Measurements from ENCODE around the gene SRF.

The SRF gene

DNA sequence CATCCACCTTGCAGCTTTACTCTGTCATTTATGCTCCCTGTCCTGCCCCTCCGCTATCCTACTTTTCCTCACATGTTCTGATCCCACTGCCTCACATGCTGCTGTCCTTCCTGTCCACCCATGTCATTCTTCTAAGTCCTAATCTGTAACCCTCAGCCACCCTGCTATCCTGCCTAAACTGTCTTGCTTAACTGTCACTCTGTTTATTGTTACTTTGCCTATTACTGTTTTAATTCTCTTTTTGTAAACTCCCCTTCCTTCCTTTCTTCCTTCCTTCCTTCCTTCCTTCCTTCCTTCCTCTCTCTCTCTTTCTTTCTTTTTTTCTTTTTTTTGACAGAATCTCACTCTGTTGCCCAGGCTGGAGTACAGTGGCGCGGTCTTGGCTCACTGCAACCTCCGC lies 12.4 kb downstream of the SRF start:
- DNase-seq (ENCODE audit: low read depth in 2 of 2) = no peak

DNA sequence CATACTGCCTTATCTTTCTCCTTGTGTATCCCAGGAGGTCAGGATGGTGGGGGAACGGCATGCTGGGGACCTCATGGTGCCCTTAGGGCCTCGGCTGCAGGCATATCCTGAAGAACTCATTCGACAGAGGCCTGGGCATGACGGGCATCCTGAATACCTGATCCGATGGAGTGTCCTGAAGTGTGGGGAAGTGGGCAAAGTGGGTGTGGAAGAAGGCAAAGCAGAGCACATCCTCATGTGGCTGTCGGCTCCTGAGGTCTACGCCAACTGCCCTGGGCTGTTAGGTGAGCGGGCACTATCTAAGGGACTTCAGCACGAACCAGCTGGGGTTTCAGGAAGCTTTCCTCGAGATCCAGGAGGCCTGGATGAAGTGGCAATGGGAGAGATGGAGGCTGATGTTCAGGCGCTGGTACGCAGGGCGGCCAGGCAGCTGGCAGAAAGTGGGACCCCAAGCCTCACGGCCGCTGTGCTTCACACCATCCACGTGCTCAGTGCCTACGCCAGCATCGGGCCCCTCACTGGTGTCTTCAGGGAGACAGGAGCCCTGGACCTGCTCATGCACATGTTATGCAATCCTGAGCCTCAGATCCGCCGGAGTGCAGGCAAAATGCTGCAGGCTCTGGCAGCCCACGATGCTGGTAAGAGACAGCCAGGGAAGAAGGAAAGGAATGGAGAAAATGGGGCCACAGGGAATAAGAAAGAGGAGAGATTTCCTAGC lies 13.4 kb downstream of the SRF start:
- no peak for DNase-seq (ENCODE audit: low read depth in 2 of 2)

DNA sequence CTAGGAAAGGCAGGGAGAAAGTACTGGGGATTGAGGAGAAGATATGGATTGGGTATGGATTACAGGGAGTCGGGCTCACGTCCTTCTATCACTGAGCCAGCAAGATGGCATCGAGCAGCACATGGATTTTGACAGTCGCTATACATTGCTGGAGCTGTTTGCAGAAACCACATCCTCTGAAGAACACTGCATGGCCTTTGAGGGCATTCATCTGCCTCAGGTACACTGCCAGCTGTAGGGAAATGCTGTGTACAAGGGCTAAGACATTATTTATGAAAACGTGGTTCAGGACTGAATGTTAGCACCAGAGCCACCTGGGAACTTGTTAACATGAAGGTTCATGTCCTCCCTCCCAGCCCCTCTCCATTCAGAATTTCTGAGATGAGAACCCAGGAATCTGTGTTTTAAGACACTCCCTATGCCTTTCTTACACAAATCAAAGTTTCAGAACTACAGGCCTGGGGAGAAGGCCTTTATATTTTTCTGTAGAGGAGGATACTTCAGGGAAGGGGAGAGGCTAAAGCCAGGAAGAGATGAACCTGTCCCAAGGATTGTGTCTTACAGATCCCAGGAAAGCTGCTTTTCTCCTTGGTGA lies 14.4 kb downstream of the SRF start:
- no peak for DNase-seq (ENCODE audit: low read depth in 2 of 2)

DNA sequence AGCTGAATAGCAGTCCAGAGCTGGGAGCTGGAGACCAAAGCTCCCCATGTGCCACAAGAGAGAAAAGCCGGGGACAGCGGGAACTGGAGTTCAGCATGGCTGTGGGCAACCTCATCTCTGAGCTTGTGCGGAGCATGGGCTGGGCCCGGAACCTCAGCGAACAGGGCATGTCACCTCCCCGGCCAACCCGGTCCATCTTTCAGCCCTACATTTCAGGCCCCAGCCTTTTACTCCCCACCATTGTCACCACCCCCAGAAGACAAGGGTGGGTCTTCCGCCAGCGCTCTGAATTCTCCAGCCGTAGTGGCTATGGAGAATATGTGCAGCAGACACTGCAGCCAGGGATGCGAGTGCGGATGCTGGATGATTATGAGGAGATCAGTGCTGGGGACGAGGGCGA lies 14.9 kb downstream of the SRF start:
- no peak for DNase-seq (ENCODE audit: low read depth in 2 of 2)

DNA sequence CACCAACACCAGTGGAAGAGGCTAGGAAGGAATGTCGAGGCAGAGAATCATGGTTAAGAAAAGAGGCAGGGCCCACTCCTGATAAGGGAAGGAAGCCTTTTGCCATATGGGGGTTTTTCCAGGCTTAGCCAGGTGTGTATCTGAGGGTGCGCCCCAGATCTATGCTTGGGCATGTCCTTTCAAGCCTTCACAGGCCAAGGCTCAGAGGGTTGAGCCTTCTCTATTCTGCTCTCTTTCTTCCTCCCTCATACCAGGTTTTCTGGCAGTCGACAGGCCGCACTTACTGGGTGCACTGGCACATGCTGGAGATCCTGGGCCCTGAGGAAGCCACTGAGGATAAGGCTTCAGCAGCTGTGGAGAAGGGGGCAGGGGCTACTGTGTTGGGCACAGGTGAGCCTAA lies 15.6 kb downstream of the SRF start:
- DNase-seq (ENCODE audit: low read depth in 2 of 2) = no peak

DNA sequence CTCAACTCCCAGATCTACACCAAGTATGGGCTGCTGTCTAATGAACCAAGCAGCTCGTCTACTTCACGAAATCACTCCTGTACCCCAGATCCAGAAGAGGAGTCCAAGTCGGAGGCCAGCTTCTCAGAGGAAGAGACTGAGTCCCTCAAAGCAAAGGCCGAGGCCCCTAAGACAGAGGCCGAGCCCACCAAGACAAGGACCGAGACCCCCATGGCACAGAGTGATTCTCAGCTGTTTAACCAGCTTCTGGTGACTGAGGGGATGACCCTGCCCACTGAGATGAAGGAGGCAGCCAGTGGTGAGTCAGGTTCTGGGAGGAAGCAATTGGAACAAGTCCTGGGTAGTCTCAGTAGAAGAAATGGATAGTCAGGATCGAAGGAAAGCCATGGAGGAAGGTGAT lies 16.8 kb downstream of the SRF start:
- DNase-seq (ENCODE audit: low read depth in 2 of 2) = no peak

DNA sequence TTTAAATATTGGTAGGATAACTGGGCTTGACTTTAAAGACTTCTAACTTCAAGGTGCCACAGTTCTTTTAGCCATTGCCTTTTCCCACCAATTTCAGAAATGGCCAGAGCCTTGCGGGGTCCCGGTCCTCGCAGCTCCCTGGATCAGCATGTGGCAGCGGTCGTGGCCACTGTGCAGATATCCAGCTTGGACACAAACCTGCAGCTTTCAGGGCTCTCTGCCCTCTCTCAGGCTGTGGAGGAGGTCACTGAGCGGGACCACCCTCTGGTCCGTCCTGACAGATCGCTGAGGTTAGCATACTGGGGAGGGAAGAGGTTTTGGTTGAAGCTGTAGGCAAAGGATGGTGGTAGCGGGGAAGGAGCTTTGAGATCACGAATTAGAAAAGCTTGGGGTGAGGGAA lies 17.4 kb downstream of the SRF start:
- no peak for DNase-seq (ENCODE audit: low read depth in 2 of 2)

DNA sequence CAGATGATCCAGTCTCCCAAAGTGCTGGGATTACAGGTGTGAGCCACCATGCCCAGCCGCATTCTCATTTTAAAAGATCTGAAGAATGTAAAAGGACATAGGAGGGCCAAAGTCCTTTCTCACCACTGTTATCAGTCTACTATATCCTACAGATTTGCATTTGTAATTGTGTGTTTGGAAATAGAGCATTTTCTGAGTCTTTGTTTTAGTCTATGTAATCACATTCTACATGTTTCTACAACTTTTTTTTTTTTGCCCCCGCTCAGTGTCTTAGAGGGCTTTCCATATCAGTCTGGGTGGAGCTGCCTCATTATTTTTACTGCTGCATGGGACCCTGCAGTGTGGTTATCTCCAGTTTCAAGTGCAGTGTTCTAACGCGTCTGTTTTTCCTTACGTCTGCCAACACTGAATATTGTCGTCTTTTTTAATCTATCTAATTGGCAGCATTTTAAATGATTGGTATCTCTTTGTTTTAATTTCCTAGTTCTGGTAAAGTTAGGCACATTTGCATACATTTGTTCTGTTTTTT lies 18.8 kb downstream of the SRF start:
- no peak for DNase-seq (ENCODE audit: low read depth in 2 of 2)

DNA sequence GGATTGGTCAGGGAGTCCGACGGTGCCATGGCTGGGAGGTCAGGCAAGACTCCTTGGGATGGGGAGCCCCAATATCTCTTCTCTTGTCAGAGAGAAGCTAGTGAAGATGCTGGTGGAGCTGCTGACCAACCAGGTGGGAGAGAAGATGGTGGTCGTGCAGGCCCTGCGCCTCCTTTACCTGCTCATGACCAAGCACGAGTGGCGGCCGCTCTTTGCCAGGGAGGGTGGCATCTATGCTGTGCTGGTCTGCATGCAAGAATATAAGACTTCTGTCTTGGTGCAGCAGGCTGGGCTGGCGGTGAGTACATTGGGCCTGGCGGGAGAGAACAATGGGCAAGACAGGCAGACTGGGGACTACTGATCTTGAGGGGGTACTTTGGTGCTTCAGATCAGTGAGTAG lies 21.8 kb downstream of the SRF start:
- DNase-seq (ENCODE audit: low read depth in 2 of 2) = no peak

DNA sequence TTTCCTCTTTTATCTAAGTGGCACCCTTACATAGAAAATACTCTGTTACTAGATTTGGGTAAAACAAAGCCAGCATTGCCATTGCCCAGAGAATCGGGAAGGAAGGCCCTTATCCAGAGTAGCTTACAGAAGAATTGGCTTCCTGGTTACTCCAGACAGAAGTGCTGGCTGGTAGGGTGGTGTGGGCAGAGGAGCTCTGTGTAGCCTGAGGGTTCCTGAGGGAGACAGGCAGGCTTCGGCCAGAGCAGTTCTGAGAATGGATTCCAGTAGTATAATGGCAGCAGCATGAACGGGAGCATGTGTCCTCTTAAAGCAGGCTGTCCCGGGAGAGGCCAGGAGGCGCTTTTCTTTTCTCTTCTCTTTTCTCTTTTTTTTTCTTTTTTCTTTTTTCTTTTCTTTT lies 22.9 kb downstream of the SRF start:
- DNase-seq (ENCODE audit: low read depth in 2 of 2) = no peak

DNA sequence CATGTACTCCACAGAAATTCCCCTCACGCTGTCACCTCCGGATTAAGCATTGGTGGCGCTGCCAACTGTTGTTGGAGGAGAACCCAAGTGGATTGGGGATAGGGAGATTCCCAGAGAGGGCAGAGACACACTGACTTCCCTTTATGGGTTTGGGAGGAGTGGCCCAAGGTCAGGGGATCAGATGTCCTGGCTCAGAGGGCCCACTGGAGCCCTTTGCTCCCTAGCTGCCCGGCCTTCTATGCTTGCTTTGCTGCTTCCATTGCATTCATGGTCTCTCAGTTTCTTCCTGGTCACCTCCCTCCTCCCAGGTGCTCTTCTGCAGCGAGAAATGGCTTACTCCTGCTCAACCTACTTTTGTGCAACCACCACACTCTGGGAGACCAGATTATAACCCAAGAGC lies 25.3 kb downstream of the SRF start:
- no peak for DNase-seq (ENCODE audit: low read depth in 2 of 2)

DNA sequence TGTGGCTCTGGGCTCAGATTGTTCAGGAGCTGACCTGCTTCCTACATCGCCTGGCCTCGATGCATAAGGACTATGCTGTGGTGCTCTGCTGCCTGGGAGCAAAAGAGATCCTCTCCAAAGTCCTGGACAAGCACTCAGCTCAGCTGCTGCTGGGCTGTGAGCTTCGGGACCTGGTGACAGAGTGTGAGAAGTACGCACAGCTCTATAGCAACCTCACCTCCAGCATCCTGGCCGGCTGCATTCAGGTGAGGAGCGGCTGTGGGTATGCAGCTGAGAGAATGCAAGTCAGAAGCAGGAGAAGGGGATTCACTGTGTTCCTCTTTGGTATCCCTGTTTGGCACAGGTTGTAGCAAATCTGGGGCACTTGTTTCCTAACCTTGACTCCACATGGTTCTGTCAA lies 28.8 kb downstream of the SRF start:
- DNase-seq (ENCODE audit: low read depth in 2 of 2) = no peak

DNA sequence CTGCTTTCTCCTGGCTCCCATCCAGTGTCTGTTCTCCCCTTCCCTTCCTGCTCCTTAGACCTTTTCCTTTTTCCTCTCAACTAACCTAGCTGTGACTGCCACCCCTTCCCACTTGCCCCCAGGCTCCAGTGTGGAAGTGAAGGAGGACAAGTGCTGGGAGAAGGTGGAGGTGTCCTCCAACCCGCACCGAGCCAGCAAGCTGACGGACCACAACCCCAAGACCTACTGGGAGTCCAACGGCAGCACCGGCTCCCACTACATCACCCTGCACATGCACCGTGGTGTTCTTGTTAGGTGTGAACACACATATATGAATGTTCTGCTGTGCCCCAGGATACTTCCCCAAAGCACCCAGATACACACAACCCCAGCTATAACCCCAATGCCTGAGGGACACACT lies 29.5 kb downstream of the SRF start:
- DNase-seq (ENCODE audit: low read depth in 2 of 2) = no peak

DNA sequence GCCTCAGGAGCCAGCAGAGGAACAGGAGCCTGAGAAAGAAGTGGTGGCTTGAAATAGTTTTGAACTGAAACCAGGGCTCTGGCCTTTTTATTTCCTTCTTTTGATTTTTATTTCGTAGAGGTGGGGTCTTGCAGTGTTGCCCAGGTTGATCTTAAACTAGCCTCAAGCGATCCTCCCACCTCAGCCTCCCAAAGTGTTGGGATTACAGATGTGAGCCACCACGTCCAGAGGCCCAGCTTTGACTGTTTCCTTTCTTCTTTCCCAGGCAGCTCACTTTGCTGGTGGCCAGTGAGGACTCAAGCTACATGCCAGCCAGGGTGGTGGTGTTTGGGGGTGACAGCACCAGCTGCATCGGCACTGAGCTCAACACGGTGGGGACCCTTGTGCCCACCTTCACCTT lies 31.4 kb downstream of the SRF start:
- no peak for DNase-seq (ENCODE audit: low read depth in 2 of 2)

DNA sequence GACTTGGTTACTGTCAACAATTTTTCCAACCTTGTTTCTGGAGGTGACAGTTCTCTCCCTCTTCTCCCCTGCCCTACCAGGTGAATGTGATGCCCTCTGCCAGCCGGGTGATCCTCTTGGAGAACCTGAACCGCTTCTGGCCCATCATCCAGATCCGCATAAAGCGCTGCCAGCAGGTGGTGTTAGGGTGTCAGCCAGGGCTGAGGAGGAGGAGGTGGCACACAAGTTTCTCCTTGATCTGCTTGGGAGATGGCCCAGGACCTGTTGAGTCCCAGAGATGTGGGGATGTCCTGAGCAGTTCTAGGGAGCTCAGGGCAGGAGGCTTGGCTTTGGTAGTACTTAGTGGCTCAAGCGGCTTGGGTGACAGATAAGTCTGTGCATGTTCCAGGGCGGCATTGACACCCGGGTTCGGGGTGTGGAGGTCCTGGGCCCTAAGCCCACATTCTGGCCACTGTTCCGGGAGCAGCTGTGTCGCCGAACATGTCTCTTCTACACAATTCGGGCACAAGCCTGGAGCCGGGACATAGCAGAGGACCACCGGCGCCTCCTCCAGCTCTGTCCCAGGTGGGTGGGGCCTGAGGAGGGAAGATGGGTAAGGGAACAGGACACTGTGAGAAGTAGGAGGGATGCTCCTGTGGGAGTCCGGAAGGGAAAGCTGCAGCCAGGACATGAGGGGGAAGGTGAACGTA lies 32.1 kb downstream of the SRF start:
- DNase-seq (ENCODE audit: low read depth in 2 of 2) = no peak

DNA sequence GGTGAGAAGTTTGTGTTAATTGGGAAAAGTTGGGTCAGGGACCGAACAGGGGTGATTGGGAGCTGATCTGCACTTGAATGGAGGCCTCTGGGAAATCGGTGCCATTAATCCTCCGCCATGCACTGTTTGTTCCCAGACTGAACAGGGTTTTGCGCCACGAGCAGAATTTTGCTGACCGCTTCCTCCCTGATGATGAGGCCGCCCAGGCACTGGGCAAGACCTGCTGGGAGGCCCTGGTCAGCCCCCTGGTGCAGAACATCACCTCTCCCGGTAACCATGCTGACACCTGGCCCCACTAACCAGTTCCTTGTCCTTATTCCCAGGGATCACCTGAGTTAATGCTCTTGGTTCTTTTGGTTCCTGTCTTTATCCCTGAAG lies 32.6 kb downstream of the SRF start:
- no peak for DNase-seq (ENCODE audit: low read depth in 2 of 2)

DNA sequence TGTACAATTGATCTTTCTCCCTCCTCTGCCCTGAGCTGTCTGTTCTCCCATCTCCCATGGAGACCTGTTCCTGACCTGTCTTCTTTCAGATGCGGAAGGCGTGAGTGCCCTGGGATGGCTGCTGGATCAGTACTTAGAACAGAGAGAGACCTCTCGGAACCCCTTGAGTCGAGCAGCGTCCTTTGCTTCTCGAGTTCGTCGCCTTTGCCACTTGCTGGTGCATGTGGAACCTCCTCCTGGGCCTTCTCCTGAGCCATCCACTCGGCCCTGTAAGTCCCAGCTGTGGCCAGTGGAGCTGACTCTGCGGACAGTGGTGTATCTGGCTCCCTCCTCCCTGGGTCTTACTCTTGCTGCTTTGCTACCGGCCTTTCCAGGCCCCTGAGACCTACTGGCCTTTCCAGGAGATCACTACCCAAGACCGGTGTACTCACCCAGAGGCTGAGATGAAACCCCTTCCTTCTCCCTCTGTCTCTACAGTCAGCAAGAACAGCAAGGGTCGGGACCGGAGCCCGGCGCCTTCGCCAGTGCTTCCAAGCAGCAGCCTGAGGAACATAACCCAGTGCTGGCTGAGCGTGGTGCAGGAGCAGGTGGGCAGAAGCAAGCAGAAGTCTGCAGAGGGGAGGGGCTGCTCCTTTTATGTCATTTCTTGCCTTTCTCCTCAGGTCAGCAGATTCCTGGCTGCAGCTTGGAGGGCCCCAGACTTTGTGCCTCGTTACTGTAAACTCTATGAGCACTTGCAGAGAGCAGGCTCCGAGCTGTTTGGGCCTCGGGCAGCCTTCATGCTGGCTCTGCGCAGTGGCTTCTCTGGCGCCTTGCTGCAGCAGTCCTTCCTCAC lies 33.4 kb downstream of the SRF start:
- no peak for DNase-seq (ENCODE audit: low read depth in 2 of 2)

DNA sequence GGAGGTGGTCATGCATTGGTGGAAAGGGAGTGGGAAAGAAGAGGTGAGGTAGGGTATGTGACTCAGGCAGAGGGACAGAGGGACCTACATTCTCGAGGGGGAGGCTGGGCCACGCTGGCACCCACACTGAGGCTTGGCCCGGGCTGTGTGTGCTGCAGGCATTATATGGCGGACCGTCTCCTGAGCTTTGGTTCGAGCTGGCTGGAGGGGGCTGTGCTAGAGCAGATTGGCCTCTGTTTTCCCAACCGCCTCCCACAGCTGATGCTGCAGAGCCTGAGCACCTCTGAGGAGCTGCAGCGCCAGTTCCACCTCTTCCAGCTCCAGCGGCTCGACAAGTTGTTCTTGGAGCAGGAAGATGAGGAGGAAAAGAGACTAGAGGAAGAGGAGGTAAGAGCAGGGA lies 34.8 kb downstream of the SRF start:
- DNase-seq (ENCODE audit: low read depth in 2 of 2) = no peak

DNA sequence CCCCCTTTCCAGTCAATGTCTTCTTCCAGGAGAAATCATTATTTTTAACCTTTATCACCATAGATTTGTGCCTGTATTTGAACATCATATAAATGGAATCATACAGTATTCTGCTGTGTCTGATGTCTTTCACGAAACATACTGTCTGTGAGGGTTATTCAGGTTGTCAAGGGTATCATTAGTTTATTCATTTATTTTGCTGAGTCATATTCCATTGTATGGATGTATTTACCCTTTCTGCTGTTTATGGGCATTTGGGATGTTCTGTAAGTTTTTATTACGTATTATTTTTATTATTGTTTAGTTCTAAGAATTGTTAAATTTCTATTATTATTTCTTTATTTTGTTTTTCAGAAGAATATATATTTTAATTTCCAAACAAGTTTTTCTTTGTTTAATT lies 36.2 kb downstream of the SRF start:
- no peak for DNase-seq (ENCODE audit: low read depth in 2 of 2)

DNA sequence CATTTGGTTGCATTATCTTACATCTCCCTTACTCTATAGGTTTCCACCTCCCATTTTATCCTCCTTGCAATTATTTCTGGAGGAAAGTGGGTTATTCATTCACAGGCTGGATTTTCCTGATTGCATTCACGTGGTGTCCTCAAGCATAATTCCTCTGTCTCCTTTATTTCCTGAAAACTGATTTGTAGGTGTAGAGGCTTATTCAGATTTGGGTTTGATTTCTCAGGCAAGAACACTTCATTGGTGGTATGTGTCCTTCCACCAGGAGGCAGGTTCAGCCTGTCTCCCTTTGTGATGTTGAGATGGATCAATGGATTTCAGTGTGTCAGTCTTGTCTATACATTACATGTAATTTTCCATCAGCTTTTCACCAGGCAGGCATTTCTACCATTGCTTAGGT lies 40.9 kb downstream of the SRF start:
- no peak for DNase-seq (ENCODE audit: low read depth in 2 of 2)

DNA sequence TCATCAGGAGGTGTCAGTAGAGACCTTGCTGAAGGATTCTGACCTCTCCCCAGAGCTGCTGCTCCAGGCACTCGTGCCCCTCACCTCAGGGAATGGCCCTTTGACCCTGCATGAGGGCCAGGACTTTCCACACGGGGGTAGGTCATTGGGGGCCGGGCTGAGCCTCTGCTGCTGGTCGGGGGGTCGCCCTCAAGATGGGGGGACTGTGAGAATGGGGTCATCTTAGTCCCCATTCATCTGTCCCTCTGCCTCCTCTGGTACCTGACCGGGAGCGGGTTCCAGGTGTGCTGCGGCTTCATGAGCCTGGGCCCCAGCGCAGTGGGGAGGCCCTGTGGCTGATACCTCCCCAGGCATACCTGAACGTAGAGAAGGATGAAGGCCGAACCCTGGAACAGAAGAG lies 42.4 kb downstream of the SRF start:
- no peak for DNase-seq (ENCODE audit: low read depth in 2 of 2)

DNA sequence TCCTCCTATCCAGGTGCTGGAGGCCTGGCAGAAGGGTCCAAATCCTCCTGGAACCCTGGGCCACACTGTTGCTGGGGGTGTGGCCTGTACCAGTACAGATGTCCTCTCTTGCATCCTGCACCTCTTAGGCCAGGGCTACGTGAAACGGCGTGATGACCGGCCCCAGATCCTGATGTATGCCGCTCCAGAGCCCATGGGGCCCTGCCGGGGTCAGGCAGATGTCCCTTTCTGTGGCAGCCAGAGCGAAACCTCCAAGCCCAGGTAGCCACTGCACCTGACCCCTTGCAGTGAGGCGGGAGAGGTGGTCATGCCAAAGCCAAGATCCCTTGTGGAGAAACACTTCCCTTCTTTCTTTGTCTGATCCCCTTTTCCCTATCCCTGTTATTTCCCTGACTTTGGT lies 44.0 kb downstream of the SRF start:
- DNase-seq (ENCODE audit: low read depth in 2 of 2) = no peak

Measured in stimulated activated CD4-positive, alpha-beta T cell treated with anti-CD3 and anti-CD28 coated beads, Interleukin-4, amount 100 ng/mL, for 48 hours (primary cell).